ENCODE data around the gene DDX17. TPM values are rescaled to one million over a fixed set of nuclear protein-coding genes. Genes with fewer than 3 reads are reported as not detected.

DDX17 gene
- total RNA-seq, 1 donor, result 576 TPM

DNA sequence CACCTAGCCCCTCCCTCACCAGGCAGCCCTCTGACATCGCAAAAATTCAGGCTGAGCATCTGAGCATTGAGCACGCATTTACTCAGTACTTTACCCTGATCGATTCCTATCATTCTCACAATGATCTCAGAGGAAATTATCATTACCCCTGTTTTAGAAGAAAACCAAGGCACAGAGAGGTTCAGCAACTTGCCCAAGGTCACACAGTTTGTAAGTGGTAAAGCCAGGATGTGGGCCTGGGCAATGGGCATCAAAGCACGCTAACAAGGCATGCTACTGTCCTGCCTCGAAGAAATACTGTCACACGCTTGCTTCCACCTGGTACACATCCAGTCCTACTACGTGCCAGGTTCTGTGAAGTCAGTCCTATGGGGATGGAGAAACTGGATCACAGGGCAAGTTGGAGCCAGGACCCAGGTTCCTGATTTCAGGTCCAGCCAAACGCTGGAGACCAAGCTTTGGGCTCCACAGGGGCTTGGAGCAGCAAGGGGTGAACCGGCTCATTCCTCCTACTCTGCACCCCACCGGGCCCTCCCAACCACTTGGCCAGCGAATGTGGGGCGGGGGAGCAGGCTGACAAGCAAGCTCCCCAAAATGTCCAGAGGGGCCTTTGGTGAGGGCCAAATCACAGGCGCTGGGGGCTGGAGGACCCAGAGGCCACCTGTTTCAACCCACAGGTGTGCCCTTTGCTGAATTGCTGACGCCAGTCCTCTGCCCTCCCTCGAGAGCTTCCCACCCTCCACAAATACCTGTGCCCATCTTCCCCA, 69.3 kb downstream of the DDX17 start:
- Histone ChIP-seq H3K4me3 (ENCODE audit: low read length) (no peak overlapping the region), H3K27me3 (ENCODE audit: insufficient read depth, low read length) (no peaks in the 10 kb centered on the region), H3K4me1 (ENCODE audit: insufficient read depth, low read length) (no peaks in the 10 kb centered on the region), H3K9me3 (ENCODE audit: low read depth, low read length) (no peaks in the 10 kb centered on the region)

DNA sequence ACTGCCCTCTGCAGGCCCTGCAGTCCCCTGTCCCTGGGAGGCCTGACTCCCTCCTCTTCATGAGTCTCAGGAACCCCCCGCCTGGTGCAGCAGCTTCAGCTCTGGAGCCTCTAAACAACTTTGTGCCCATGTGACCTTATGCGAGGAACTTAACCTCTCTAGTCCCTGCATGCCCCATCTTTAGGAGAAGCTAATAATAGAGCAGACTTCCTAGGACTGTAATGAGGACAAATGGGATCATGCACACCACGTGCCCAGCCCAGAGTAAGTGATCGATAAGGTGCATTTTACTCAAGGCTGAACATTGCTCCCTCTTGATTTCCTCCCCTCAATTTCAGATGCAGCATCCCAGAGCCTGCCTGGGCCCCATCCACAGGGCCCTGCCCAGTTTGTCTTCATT, 70.1 kb downstream of the DDX17 start:
- no peaks in the 10 kb centered on the region for H3K9me3 ChIP-seq (ENCODE audit: low read depth, low read length)
- H3K4me1 ChIP-seq (ENCODE audit: insufficient read depth, low read length), result no peaks in the 10 kb centered on the region
- H3K4me3 ChIP-seq (ENCODE audit: low read length), result no peak overlapping the region
- H3K27me3 ChIP-seq (ENCODE audit: insufficient read depth, low read length), result no peaks in the 10 kb centered on the region

DNA sequence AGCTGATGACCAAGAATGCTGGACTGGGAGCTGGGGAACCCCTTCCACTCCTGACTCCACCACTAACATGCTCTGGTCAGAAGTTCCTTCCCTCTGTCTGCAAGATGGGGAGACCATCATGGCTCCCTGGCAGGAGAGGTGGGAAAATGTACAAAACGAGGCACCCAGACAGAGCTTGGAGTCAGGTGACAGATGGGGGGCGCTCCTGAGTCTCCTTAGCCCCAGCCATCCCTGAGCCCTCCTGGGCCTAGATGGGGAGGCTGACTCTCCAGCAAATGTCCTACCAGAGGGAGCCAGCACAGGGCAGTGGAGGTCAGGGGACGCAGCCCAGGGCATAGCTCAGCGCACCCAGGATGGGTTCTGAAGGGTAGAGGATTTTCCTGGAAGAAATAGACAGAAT, 71.1 kb downstream of the DDX17 start:
- Histone ChIP-seq H3K9me3 (ENCODE audit: low read depth, low read length) (no peaks in the 10 kb centered on the region), H3K27me3 (ENCODE audit: insufficient read depth, low read length) (no peaks in the 10 kb centered on the region), H3K4me3 (ENCODE audit: low read length) (no peak overlapping the region), H3K4me1 (ENCODE audit: insufficient read depth, low read length) (no peaks in the 10 kb centered on the region)

DNA sequence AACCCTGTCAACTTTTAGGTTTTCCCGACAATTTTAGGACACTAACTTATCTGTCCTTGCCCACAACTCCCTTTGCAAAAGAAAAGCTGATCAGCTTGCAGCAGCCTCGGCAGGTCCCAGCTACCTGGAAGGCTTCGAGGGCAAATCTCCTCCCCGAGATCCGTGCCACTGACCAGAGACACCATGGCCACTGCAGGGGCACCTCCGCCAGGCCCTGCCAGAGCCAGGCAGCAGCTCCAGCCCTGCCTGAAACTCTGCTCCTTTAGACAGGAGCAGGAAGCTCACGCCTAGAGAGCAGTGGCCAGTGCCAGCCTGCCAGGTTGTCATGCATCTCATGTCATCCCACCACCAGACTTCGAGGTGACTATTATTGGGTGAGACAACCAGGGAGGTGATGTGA, 72.2 kb downstream of the DDX17 start:
- H3K9me3 ChIP-seq (ENCODE audit: low read depth, low read length), result no peaks in the 10 kb centered on the region

More for the DNA sequence above, 72.2 kb downstream of the DDX17 start:
- no peaks in the 10 kb centered on the region for H3K4me1 ChIP-seq (ENCODE audit: insufficient read depth, low read length)
- no peak overlapping the region for H3K4me3 ChIP-seq (ENCODE audit: low read length)
- no peaks in the 10 kb centered on the region for H3K27me3 ChIP-seq (ENCODE audit: insufficient read depth, low read length)

Other genes with a start within 250 kb of the DDX17 start
- gene TMEM184B, start 233.3 kb downstream of the DDX17 start, total RNA-seq, result 14.3 TPM
- 69.1 TPM for gene CSNK1E, start 188.9 kb downstream of the DDX17 start, total RNA-seq
- gene KCNJ4, start 51.1 kb downstream of the DDX17 start, total RNA-seq, result not detected
- gene KDELR3, start 38.2 kb downstream of the DDX17 start, total RNA-seq, result not detected
- gene DMC1, start 63.9 kb upstream of the DDX17 start, total RNA-seq, result 1.4 TPM
- gene FAM227A, start 150.1 kb upstream of the DDX17 start, total RNA-seq, result not detected
- gene CBY1, start 150.3 kb upstream of the DDX17 start, total RNA-seq, result 1.4 TPM
- gene TOMM22, start 175.6 kb upstream of the DDX17 start, total RNA-seq, result 50.8 TPM
- 187 TPM for gene JOSD1, start 194.6 kb upstream of the DDX17 start, total RNA-seq
- 116 TPM for gene GTPBP1, start 199.6 kb upstream of the DDX17 start, total RNA-seq
- 190 TPM for gene SUN2, start 249.7 kb upstream of the DDX17 start, total RNA-seq

Data from mononuclear cell (primary cell).